Measurements from ENCODE around the gene NLGN1.

GRCh38 chr3:174206607-174207192 lies 809.2 kb downstream of the NLGN1 start:
- TF ChIP-seq CTCF (IDR thresholded peaks at IDR 0.05): no peak
- no peak for TF ChIP-seq POLR2A (IDR thresholded peaks at IDR 0.05)
- TF ChIP-seq POLR2AphosphoS5 (IDR thresholded peaks at IDR 0.05): no peak
